DOHH2 (cell line): Measurements from ENCODE around the gene GPR55.

Source experiments
- H3F3A ChIP-seq: fragments of 200-600 bp; sonication (generic), shearing (Covaris generic); 2 replicates; pipeline ENCODE4 v1.6.0; 2016; ENCODE audit warnings: antibody characterized with exemption, mild to moderate bottlenecking; ENCODE audit not compliant: control insufficient read depth, insufficient read depth
- H3K27ac ChIP-seq: fragments of 200-600 bp; sonication (generic); 2 replicates; pipeline ENCODE4 v1.5.1; 2014; ENCODE audit warnings: low read depth, mild to moderate bottlenecking, low read length, moderate library complexity
- H3K27me3 ChIP-seq: fragments of 200-600 bp; sonication (generic); 2 replicates; pipeline ENCODE4 v1.6.1; 2014; ENCODE audit warnings: mild to moderate bottlenecking, low read length, mixed read lengths; ENCODE audit not compliant: control insufficient read depth
- H3K36me3 ChIP-seq: fragments of 200-600 bp; sonication (generic); 2 replicates; pipeline ENCODE4 v1.6.1; 2014; ENCODE audit warnings: mild to moderate bottlenecking, low read length, moderate library complexity, mixed read lengths; ENCODE audit not compliant: control insufficient read depth
- H3K4me1 ChIP-seq: fragments of 200-600 bp; sonication (generic); 2 replicates; pipeline ENCODE4 v1.6.1; 2014; ENCODE audit warnings: mild to moderate bottlenecking, low read length, mixed read lengths; ENCODE audit not compliant: control insufficient read depth
- H3K4me2 ChIP-seq: fragments of 200-600 bp; sonication (generic); 2 replicates; pipeline ENCODE4 v1.6.0; 2014; ENCODE audit warnings: mild to moderate bottlenecking, low read length, moderate library complexity
- H3K4me3 ChIP-seq: fragments of 200-600 bp; sonication (generic); 2 replicates; pipeline ENCODE4 v1.5.1; 2014; ENCODE audit warnings: mild to moderate bottlenecking, low read length, mixed read lengths
- H3K79me2 ChIP-seq: fragments of 200-600 bp; sonication (generic); 2 replicates; pipeline ENCODE4 v1.6.1; 2014; ENCODE audit warnings: mild to moderate bottlenecking, low read length, mixed read lengths; ENCODE audit not compliant: control insufficient read depth
- H3K9me2 ChIP-seq: fragments of 200-600 bp; sonication (generic); replicated peaks from 2 replicates; pipeline ENCODE4 v1.6.1; 2014; ENCODE audit warnings: mild to moderate bottlenecking, low read length, mixed read lengths; ENCODE audit not compliant: control insufficient read depth
- H3K9me3 ChIP-seq: fragments of 200-600 bp; sonication (generic); 2 replicates; pipeline ENCODE4 v1.6.1; 2014; ENCODE audit warnings: antibody characterized with exemption, low read length, mixed read lengths; ENCODE audit not compliant: control insufficient read depth, insufficient read depth
- H4K20me1 ChIP-seq: fragments of 200-600 bp; sonication (generic); 2 replicates; pipeline ENCODE4 v1.6.0; 2014; ENCODE audit warnings: low read depth, mild to moderate bottlenecking, antibody characterized with exemption, low read length, moderate library complexity; ENCODE audit not compliant: control insufficient read depth, insufficient read depth
- EZH2phosphoT487 ChIP-seq: fragments of 200-600 bp; sonication (generic); IDR thresholded peaks from 2 replicates; pipeline ENCODE4 v1.6.1; 2017; ENCODE audit warnings: borderline replicate concordance, mild to moderate bottlenecking, antibody characterized with exemption, low read length, moderate library complexity, mixed read lengths
- TF ChIP-seq, protein P1 (sequence below): fragments of 200-600 bp; sonication (generic); IDR thresholded peaks from one replicate; pipeline ENCODE4 v1.5.1; 2014; ENCODE audit warnings: antibody characterized with exemption, mild to moderate bottlenecking, low read depth, low read length; ENCODE audit not compliant: poor library complexity, severe bottlenecking

Gene GPR55

DNA sequence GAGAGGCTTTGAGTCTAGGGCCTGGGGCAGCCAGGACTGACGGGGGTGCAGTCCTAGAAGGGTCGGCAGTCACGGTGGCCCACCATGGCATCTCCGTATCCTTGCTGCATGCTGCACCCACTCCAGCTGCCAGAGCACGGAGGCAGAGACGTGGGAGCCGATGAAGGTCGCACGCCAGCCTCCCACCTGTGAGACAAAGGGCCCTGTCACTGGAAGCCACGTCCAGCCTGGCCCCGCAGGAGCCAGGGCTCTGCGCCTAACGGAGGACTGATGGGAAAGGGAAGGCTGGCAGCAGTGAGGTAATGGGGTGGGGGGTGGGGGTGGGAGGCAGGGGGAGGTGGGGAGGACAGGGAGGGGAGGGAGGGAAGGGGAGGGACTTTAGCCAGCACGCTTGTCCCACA, 38.4 kb downstream of the GPR55 start:
- H3K27ac ChIP-seq, result no peak overlapping the region
- no peaks in the 10 kb centered on the region for H3K9me3 ChIP-seq
- H3K9me2 ChIP-seq, result no peaks in the 10 kb centered on the region
- H3K4me2 ChIP-seq, result no peak overlapping the region
- H3K4me1 ChIP-seq, result peaks cover 6% of the 10 kb centered on the region
- TF ChIP-seq, protein P1, sequence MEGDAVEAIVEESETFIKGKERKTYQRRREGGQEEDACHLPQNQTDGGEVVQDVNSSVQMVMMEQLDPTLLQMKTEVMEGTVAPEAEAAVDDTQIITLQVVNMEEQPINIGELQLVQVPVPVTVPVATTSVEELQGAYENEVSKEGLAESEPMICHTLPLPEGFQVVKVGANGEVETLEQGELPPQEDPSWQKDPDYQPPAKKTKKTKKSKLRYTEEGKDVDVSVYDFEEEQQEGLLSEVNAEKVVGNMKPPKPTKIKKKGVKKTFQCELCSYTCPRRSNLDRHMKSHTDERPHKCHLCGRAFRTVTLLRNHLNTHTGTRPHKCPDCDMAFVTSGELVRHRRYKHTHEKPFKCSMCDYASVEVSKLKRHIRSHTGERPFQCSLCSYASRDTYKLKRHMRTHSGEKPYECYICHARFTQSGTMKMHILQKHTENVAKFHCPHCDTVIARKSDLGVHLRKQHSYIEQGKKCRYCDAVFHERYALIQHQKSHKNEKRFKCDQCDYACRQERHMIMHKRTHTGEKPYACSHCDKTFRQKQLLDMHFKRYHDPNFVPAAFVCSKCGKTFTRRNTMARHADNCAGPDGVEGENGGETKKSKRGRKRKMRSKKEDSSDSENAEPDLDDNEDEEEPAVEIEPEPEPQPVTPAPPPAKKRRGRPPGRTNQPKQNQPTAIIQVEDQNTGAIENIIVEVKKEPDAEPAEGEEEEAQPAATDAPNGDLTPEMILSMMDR, result no peak
- no peak for TF ChIP-seq EZH2phosphoT487
- H3F3A ChIP-seq, result no peaks in the 10 kb centered on the region
- no peaks in the 10 kb centered on the region for H4K20me1 ChIP-seq
- H3K36me3 ChIP-seq, result no peaks in the 10 kb centered on the region
- no peaks in the 10 kb centered on the region for H3K79me2 ChIP-seq
- H3K4me3 ChIP-seq, result no peak overlapping the region
- H3K27me3 ChIP-seq, result peaks cover 9% of the 10 kb centered on the region; the same call in 1 of the 2 replicates

DNA sequence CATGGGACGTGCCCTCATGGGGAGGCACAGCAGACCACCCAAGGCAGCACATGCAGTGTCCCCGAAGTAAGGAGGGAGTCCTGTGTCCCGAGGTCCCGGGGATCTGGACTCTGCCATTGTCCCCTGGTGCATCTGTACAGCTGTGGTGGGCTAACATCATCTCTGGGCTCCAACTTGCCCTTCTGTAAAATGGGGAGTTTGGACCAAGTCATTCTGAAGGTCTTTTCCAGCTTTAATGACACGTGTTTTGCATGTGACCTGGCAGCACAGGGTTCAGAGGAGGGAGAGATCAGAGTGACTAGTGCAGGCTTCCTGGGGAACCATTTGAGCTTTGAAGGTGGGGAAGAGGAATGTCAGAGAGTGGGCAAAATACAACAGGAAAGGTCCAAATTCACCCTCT, 38.8 kb downstream of the GPR55 start:
- Histone ChIP-seq H3K27me3 (peaks cover 4% of the 10 kb centered on the region; the same call in 1 of the 2 replicates), H3F3A (no peaks in the 10 kb centered on the region), H3K4me2 (no peak overlapping the region), H3K36me3 (no peaks in the 10 kb centered on the region), H3K79me2 (no peaks in the 10 kb centered on the region), H3K9me3 (no peaks in the 10 kb centered on the region), H3K4me3 (no peak overlapping the region), H4K20me1 (no peaks in the 10 kb centered on the region), H3K27ac (no peak overlapping the region), H3K4me1 (peaks cover 6% of the 10 kb centered on the region), H3K9me2 (no peaks in the 10 kb centered on the region)
- TF ChIP-seq, protein P1, result no peak
- TF ChIP-seq EZH2phosphoT487, result no peak

DNA sequence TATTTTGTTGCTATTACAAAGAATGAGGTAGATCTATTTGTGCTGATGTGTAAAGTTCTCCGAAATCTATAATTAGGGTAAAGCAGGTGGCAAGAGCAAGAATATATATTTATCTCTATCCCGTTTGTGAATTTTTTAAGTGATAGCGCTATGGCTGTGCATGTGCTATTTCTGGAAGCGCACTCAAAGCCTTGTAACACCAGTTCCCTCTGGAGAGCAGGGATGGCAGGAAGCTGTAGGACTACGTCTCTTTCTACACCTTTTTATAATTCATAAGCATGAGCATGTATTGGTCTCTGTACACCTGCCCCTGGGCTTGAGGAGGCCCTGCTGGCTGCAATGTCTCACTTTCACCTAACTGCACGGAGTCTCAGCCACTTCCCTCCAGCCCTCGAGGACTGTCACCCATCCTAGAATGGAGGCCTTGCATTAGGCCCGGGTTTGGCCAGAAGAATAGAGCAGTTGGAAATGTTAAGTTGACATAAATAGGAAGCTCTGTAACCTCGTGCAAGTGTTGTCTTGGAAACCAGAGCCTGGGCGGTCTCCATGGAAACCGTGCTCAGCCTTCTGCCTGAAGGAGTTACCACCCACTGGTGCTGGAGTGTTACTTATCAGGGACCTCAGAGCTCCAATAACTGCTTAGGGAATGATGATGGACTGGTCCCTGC, 39.4 kb downstream of the GPR55 start:
- no peak overlapping the region for H3K27ac ChIP-seq
- H3K36me3 ChIP-seq, result no peaks in the 10 kb centered on the region
- H4K20me1 ChIP-seq, result no peaks in the 10 kb centered on the region
- no peaks in the 10 kb centered on the region for H3K79me2 ChIP-seq
- peaks cover 6% of the 10 kb centered on the region for H3K4me1 ChIP-seq
- no peaks in the 10 kb centered on the region for H3F3A ChIP-seq
- no peak overlapping the region for H3K4me3 ChIP-seq
- no peaks in the 10 kb centered on the region for H3K9me3 ChIP-seq
- H3K9me2 ChIP-seq, result no peaks in the 10 kb centered on the region
- TF ChIP-seq, protein P1, result no peak
- no peak for TF ChIP-seq EZH2phosphoT487
- H3K4me2 ChIP-seq, result no peak overlapping the region
- H3K27me3 ChIP-seq, result 0 out of 2 replicates have a peak, but pooled peaks cover 4% of the 10 kb centered on the region
